A549 (cell line): ENCODE data around the gene FGF4. TPM values are rescaled to one million over a fixed set of nuclear protein-coding genes. Genes with fewer than 3 reads are reported as not detected.

Source experiments
- ATAC-seq, 2 experiments: fragments of 200-7000 bp in 1 of 2; fragments of >200 bp in 1 of 2; cut with Nextera tagmentation in 1 of 2; cut with Tn5 transposase in 1 of 2; 3 replicates each; pipeline versions ENCODE4 v1.8.0 to v1.9.1; 2018 to 2020; ENCODE audit warnings: mild to moderate bottlenecking in 1 of 2, moderate library complexity in 1 of 2
- CTCF ChIA-PET: fragments of 300-600 bp; sonication (Branson Sonifier 250); formaldehyde crosslinking; extraction: SDS; loops from one replicate; lab custom pipeline; 2021; ENCODE audit warnings: antibody characterized with exemption, inconsistent platforms; lab: Yijun Ruan, JAX
- POLR2A ChIA-PET: fragments of 350-600 bp; formaldehyde crosslinking; extraction: SDS; loops from one replicate; lab custom pipeline; 2021; ENCODE audit warnings: antibody characterized with exemption, inconsistent platforms; lab: Yijun Ruan, JAX
- DNase-seq, 2 experiments: peaks; one replicate each; pipeline versions ENCODE4 v3.0.0 to v3.0.0-alpha.2; 2011 to 2016; ENCODE audit warnings: low read depth in 1 of 2, low spot score in 1 of 2
- FAIRE-seq: peaks from 2 replicates; lab custom pipeline; 2011; peaks lifted over from hg19 to GRCh38; lab: Jason Lieb, UNC
- H3K27ac ChIP-seq, 2 experiments: fragments of >200 bp; sonication (Bioruptor Twin); formaldehyde crosslinking; 3 replicates each; pipeline ENCODE4 v1.5.1; 2016 to 2017
- H3K4me1 ChIP-seq: fragments of >200 bp; sonication (Bioruptor Twin); formaldehyde crosslinking; 3 replicates; pipeline ENCODE4 v1.6.1; 2016
- H3K4me2 ChIP-seq: fragments of >200 bp; sonication (Bioruptor Twin); formaldehyde crosslinking; 3 replicates; pipeline ENCODE4 v1.6.1; 2016
- H3K4me3 ChIP-seq: fragments of >200 bp; sonication (Bioruptor Twin); formaldehyde crosslinking; 3 replicates; pipeline ENCODE4 v1.5.1; 2016
- H3K9me3 ChIP-seq: fragments of >200 bp; sonication (Bioruptor Twin); formaldehyde crosslinking; 3 replicates; pipeline ENCODE4 v1.6.1; 2016
- CBX2 ChIP-seq: fragments of 200-600 bp; sonication (generic); IDR thresholded peaks from 2 replicates; pipeline ENCODE4 v1.6.1; 2016; ENCODE audit warnings: low read depth, mild to moderate bottlenecking, borderline replicate concordance
- CBX8 ChIP-seq: fragments of 200-600 bp; sonication (generic); IDR thresholded peaks from 2 replicates; pipeline ENCODE4 v1.6.1; 2016
- CEBPB ChIP-seq, 2 experiments: fragments of >200 bp in 1 of 2; sonication (Bioruptor Twin) in 1 of 2; formaldehyde crosslinking in 1 of 2; IDR thresholded peaks; 2 replicates each; pipeline ENCODE4 v1.6.1; 2012 to 2016
- CHD2 ChIP-seq: fragments of 150-350 bp; IDR thresholded peaks from 2 replicates; pipeline ENCODE4 v1.6.1; 2014; ENCODE audit warnings: low read length; ENCODE audit not compliant: partially characterized antibody
- CHD4 ChIP-seq: fragments of 200-600 bp; sonication (generic); IDR thresholded peaks from 2 replicates; pipeline ENCODE4 v1.6.1; 2016; ENCODE audit warnings: antibody characterized with exemption, mild to moderate bottlenecking, borderline replicate concordance
- EHMT2 ChIP-seq: fragments of 200-600 bp; sonication (generic); IDR thresholded peaks from 2 replicates; pipeline ENCODE4 v1.6.1; 2016; ENCODE audit warnings: antibody characterized with exemption, low read depth, mild to moderate bottlenecking, moderate library complexity
- FOSB ChIP-seq: fragments of 250-450 bp; sonication (Bioruptor Pico); IDR thresholded peaks from 2 replicates; pipeline ENCODE4 v1.5.0; 2020; ENCODE audit warnings: mild to moderate bottlenecking, moderate library complexity
- FOSL2 ChIP-seq, 2 experiments: fragments of 450-650 bp in 1 of 2; fragments of >200 bp in 1 of 2; sonication (Bioruptor Twin) in 1 of 2; formaldehyde crosslinking; IDR thresholded peaks; 2 replicates each; pipeline versions ENCODE4 v1.5.0 to v1.6.1; 2016 to 2020; ENCODE audit warnings: mild to moderate bottlenecking in 1 of 2, moderate library complexity in 1 of 2
- FOXS1 ChIP-seq: fragments of 250-450 bp; sonication (Bioruptor Pico); IDR thresholded peaks from 2 replicates; pipeline ENCODE4 v1.5.0; 2020; ENCODE audit warnings: mild to moderate bottlenecking, moderate library complexity
- GATA3 ChIP-seq: IDR thresholded peaks from 2 replicates; pipeline ENCODE4 v1.6.1; 2012; ENCODE audit warnings: borderline replicate concordance
- JUN ChIP-seq, 2 experiments: fragments of >200 bp; sonication (Bioruptor Twin); formaldehyde crosslinking; IDR thresholded peaks; 2 replicates in 1 of 2; 3 replicates in 1 of 2; pipeline ENCODE4 v1.6.1; 2016 to 2017
- MAFK ChIP-seq: fragments of 450-650 bp; IDR thresholded peaks from 2 replicates; pipeline ENCODE4 v1.6.1; 2014; ENCODE audit not compliant: partially characterized antibody
- MAZ ChIP-seq: fragments of 150-350 bp; IDR thresholded peaks from 2 replicates; pipeline ENCODE4 v1.6.1; 2014; ENCODE audit warnings: antibody characterized with exemption, low read depth, low read length, borderline replicate concordance
- POLR2A ChIP-seq: IDR thresholded peaks from 2 replicates; pipeline ENCODE4 v1.6.1; 2012; ENCODE audit warnings: mild to moderate bottlenecking, low read length
- RFX5 ChIP-seq: fragments of 450-650 bp; IDR thresholded peaks from 2 replicates; pipeline ENCODE4 v1.7.1; 2014; ENCODE audit warnings: antibody characterized with exemption, mild to moderate bottlenecking, moderate library complexity
- RNF2 ChIP-seq: fragments of 200-600 bp; sonication (generic); IDR thresholded peaks from 2 replicates; pipeline ENCODE4 v1.6.1; 2016; ENCODE audit warnings: low read depth, mild to moderate bottlenecking, antibody characterized with exemption, moderate library complexity, borderline replicate concordance
- WGBS: methylation state at CpG from one replicate; pipeline ENCODE4 v1.1.6; 2017; ENCODE audit errors: missing lambda C conversion rate; 5-methylcytosine and 5-hydroxymethylcytosine counted together
- polyA plus RNA-seq, 4 experiments: library from polyadenylated mRNA; depleted of rRNA in 3 of 4; stranded (reverse); fragments of >200 nt; fragmentation: RNase III in 1 of 4; extraction: RNeasy Plus Mini Kit Qiagen cat#74134 plus additional on column Dnase treatment in 1 of 4; gene quantifications; 2 replicates in 3 of 4; 3 replicates in 1 of 4; pipeline ENCODE4 v1.2.3, GENCODE V29; 2011 to 2017
- TF ChIP-seq, protein P1 (sequence below): fragments of >200 bp; sonication (Bioruptor Twin); formaldehyde crosslinking; IDR thresholded peaks from 2 replicates; pipeline ENCODE4 v1.6.1; 2016
- TF ChIP-seq, protein P2 (sequence below): IDR thresholded peaks from 2 replicates; pipeline ENCODE4 v1.6.1; 2012
- TF ChIP-seq, protein P3 (sequence below): fragments of 250-450 bp; sonication (Bioruptor Pico); IDR thresholded peaks from 2 replicates; pipeline ENCODE4 v1.5.0; 2021; ENCODE audit warnings: mild to moderate bottlenecking, moderate library complexity, borderline replicate concordance
- TF ChIP-seq, protein P4 (sequence below): fragments of 150-350 bp; IDR thresholded peaks from 2 replicates; pipeline ENCODE4 v1.6.1; 2014; ENCODE audit warnings: low read depth, mild to moderate bottlenecking, low read length
- TF ChIP-seq, protein P5 (sequence below): IDR thresholded peaks from 2 replicates; pipeline ENCODE4 v1.6.1; 2012; ENCODE audit warnings: low read depth, borderline replicate concordance
- TF ChIP-seq, protein P6 (sequence below): fragments of >200 bp; sonication (Bioruptor Twin); formaldehyde crosslinking; IDR thresholded peaks from 3 replicates; pipeline ENCODE4 v1.5.1; 2016

FGF4 gene
- polyA plus RNA-seq, 2 of the 4 experiments (the other 2 are of a cell fraction): not detected

DNA sequence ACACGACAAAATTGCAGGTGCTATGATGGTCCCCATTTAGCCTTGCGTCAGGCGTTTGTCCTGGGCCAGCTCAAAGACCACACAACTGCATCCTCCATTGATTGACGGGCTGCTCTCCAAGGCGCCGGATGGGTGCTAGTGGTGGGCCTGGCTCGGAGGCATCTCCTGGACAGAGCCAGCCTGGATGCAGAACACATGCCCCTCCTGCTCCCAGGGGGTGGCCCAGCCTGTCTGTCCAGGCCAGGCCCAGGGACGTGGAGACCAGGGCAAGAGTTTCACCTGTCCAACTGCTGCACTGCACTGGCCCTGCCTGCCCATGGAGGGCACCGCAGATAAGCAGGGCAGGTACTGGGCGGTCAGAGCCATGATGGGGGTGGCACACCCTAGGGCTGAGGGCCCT is 47.9 kb downstream of the FGF4 start (continued):
- TF ChIP-seq RNF2 (no peak), EHMT2 (no peak)

DNA sequence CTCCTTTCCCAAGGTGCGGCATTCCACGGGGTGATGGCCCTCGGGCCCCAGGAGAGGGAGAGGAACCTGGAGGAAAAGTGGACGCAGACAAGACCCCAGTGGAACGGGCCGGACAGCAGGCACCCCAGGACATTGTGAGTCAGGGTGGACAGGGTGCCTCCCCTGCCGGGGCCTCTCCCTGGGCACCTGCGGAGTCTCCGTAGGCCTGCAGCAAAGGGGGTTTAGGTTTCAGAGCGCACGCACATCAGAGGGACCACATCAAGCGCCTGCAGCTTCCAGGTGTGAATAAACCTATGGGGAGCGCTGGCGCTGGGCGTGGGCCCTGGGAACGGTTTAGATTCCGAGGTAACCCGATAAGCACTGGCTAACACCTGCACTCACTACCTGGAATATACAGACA is 48.7 kb downstream of the FGF4 start:
- no peaks in the 10 kb centered on the region for H3K9me3 ChIP-seq
- no peak for ATAC-seq
- TF ChIP-seq RFX5: no peak
- TF ChIP-seq JUN (IDR thresholded peaks at IDR 0.05): no peak
- TF ChIP-seq, protein P1, sequence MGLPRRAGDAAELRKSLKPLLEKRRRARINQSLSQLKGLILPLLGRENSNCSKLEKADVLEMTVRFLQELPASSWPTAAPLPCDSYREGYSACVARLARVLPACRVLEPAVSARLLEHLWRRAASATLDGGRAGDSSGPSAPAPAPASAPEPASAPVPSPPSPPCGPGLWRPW: no peak
- TF ChIP-seq FOXS1: no peak
- TF ChIP-seq, protein P2, sequence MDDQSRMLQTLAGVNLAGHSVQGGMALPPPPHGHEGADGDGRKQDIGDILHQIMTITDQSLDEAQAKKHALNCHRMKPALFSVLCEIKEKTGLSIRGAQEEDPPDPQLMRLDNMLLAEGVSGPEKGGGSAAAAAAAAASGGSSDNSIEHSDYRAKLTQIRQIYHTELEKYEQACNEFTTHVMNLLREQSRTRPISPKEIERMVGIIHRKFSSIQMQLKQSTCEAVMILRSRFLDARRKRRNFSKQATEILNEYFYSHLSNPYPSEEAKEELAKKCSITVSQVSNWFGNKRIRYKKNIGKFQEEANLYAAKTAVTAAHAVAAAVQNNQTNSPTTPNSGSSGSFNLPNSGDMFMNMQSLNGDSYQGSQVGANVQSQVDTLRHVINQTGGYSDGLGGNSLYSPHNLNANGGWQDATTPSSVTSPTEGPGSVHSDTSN: no peak
- TF ChIP-seq GATA3: no peak
- no peak for TF ChIP-seq FOSL2 (IDR thresholded peaks at IDR 0.05)
- TF ChIP-seq FOSL2 (CRISPR knock-in tag; IDR thresholded peaks at IDR 0.05): no peak
- TF ChIP-seq CBX2: no peak
- TF ChIP-seq POLR2A: no peak
- no peak for TF ChIP-seq CEBPB (IDR thresholded peaks at IDR 0.05)
- TF ChIP-seq, protein P3, sequence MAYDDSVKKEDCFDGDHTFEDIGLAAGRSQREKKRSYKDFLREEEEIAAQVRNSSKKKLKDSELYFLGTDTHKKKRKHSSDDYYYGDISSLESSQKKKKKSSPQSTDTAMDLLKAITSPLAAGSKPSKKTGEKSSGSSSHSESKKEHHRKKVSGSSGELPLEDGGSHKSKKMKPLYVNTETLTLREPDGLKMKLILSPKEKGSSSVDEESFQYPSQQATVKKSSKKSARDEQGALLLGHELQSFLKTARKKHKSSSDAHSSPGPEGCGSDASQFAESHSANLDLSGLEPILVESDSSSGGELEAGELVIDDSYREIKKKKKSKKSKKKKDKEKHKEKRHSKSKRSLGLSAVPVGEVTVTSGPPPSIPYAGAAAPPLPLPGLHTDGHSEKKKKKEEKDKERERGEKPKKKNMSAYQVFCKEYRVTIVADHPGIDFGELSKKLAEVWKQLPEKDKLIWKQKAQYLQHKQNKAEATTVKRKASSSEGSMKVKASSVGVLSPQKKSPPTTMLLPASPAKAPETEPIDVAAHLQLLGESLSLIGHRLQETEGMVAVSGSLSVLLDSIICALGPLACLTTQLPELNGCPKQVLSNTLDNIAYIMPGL (CRISPR knock-in tag): no peak
- TF ChIP-seq, protein P4, sequence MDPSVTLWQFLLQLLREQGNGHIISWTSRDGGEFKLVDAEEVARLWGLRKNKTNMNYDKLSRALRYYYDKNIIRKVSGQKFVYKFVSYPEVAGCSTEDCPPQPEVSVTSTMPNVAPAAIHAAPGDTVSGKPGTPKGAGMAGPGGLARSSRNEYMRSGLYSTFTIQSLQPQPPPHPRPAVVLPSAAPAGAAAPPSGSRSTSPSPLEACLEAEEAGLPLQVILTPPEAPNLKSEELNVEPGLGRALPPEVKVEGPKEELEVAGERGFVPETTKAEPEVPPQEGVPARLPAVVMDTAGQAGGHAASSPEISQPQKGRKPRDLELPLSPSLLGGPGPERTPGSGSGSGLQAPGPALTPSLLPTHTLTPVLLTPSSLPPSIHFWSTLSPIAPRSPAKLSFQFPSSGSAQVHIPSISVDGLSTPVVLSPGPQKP: no peak
- no peak for TF ChIP-seq FOSB (CRISPR knock-in tag)
- no peak for TF ChIP-seq CHD2
- TF ChIP-seq, protein P5, sequence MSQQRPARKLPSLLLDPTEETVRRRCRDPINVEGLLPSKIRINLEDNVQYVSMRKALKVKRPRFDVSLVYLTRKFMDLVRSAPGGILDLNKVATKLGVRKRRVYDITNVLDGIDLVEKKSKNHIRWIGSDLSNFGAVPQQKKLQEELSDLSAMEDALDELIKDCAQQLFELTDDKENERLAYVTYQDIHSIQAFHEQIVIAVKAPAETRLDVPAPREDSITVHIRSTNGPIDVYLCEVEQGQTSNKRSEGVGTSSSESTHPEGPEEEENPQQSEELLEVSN: no peak
- TF ChIP-seq, protein P6, sequence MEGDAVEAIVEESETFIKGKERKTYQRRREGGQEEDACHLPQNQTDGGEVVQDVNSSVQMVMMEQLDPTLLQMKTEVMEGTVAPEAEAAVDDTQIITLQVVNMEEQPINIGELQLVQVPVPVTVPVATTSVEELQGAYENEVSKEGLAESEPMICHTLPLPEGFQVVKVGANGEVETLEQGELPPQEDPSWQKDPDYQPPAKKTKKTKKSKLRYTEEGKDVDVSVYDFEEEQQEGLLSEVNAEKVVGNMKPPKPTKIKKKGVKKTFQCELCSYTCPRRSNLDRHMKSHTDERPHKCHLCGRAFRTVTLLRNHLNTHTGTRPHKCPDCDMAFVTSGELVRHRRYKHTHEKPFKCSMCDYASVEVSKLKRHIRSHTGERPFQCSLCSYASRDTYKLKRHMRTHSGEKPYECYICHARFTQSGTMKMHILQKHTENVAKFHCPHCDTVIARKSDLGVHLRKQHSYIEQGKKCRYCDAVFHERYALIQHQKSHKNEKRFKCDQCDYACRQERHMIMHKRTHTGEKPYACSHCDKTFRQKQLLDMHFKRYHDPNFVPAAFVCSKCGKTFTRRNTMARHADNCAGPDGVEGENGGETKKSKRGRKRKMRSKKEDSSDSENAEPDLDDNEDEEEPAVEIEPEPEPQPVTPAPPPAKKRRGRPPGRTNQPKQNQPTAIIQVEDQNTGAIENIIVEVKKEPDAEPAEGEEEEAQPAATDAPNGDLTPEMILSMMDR: no peak
- no peak for TF ChIP-seq MAZ
- no peak for TF ChIP-seq CBX8
- TF ChIP-seq MAFK: no peak
- TF ChIP-seq CHD4: no peak
- H3K4me2 ChIP-seq: no peak overlapping the region
- ChIA-PET POLR2A (no interaction called here), CTCF (interaction anchor here (0.6 to 2.1 kb wide), 5 partner anchors 8 to 186 kb away, joined by 3 to 11 read pairs (median 3); no protein-coding TSS in a partner anchor)
- no peak overlapping the region for H3K27ac ChIP-seq
- 73% methylated on average over 18 of the region's 18 CpGs for WGBS
- no peaks in the 10 kb centered on the region for H3K4me1 ChIP-seq
- H3K4me3 ChIP-seq: no peak overlapping the region
- FAIRE-seq: no peak
- no peak for DNase-seq
